Measurements from ENCODE around the gene UGT1A10.

DNA sequence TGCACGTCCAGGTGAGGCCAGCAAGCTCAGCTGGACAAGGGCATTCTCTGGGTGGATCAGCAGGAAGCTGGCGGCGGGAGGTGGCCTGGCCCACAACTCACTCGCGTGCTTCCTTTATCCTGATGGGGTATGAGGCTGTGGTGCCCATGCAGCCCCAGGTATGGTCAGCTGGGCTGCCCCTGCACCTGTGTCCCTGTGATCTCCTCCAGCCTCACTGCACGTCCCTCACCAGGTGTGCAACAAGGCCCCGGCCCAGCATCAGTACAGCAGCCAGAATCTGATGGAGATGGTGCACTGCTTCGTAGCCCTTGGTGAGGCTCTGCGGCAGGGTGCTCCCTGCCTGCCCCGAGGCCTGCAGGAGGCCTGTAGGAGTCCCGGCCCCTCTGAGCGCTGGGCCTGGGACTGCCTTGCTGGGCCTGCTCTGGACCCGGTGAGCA lies 159.5 kb downstream of the UGT1A10 start:
- TF ChIP-seq, protein P1, sequence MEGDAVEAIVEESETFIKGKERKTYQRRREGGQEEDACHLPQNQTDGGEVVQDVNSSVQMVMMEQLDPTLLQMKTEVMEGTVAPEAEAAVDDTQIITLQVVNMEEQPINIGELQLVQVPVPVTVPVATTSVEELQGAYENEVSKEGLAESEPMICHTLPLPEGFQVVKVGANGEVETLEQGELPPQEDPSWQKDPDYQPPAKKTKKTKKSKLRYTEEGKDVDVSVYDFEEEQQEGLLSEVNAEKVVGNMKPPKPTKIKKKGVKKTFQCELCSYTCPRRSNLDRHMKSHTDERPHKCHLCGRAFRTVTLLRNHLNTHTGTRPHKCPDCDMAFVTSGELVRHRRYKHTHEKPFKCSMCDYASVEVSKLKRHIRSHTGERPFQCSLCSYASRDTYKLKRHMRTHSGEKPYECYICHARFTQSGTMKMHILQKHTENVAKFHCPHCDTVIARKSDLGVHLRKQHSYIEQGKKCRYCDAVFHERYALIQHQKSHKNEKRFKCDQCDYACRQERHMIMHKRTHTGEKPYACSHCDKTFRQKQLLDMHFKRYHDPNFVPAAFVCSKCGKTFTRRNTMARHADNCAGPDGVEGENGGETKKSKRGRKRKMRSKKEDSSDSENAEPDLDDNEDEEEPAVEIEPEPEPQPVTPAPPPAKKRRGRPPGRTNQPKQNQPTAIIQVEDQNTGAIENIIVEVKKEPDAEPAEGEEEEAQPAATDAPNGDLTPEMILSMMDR (IDR thresholded peaks at IDR 0.05 in 2 of 3, conservative IDR thresholded peaks at IDR 0.05 in 1 of 3; ENCODE audit: control insufficient read depth in 2 of 3, extremely low read depth in 1 of 3, insufficient read depth in 1 of 3, low read depth in 3 of 3, low read length in 3 of 3): no peak
- no peak for TF ChIP-seq EZH2 (IDR thresholded peaks at IDR 0.05; ENCODE audit: borderline replicate concordance, control insufficient read depth, low read depth, low read length)

All from GM12878 (cell line).